Cardiac muscle cell (in vitro differentiated cells and primary cell): Measurements from ENCODE around the gene CSF2. TPM values are rescaled to one million over a fixed set of nuclear protein-coding genes. Genes with fewer than 3 reads are reported as not detected.

Source experiments
- DNase-seq, 2 donors: peaks; one replicate each; pipeline versions ENCODE4 v3.0.0 to v3.0.0-alpha.2; 2010 to 2017; ENCODE audit warnings: low read depth in 1 of 2, low spot score in 1 of 2
- H3K27ac ChIP-seq: fragments of 200-600 bp; sonication (generic); 2 replicates; pipeline ENCODE4 v1.5.1; 2016
- H3K27me3 ChIP-seq: fragments of 200-600 bp; sonication (generic); 2 replicates; pipeline ENCODE4 v1.6.0; 2016; ENCODE audit warnings: control low read depth
- H3K36me3 ChIP-seq: fragments of 200-600 bp; sonication (generic); 2 replicates; pipeline ENCODE4 v1.5.1; 2016; ENCODE audit warnings: control low read depth
- H3K4me1 ChIP-seq: fragments of 200-600 bp; sonication (generic); 2 replicates; pipeline ENCODE4 v1.8.1; 2017; ENCODE audit warnings: low read depth, mild to moderate bottlenecking, mixed run types
- H3K4me3 ChIP-seq: fragments of 200-600 bp; sonication (generic); 2 replicates; pipeline ENCODE4 v1.5.1; 2016; ENCODE audit warnings: mild to moderate bottlenecking
- H3K9me3 ChIP-seq: fragments of 200-600 bp; sonication (generic); 2 replicates; pipeline ENCODE4 v1.5.1; 2017; ENCODE audit warnings: low read depth, mild to moderate bottlenecking, control low read depth
- CTCF ChIP-seq: IDR thresholded peaks from 2 replicates; pipeline ENCODE4 v1.5.1; 2012; ENCODE audit warnings: low read depth, mild to moderate bottlenecking, low read length
- polyA plus RNA-seq: library from polyadenylated mRNA; unstranded; fragments of >200 nt; fragmentation: Nextera tagmentation; extraction: Ambion mirVana; gene quantifications from 2 replicates; pipeline ENCODE4 v1.2.1, GENCODE V29; 2016
- total RNA-seq: library from RNA; depleted of rRNA; stranded (reverse); fragments of >200 nt; gene quantifications from 2 replicates; pipeline ENCODE4 v1.2.3, GENCODE V29; 2016

The CSF2 gene
- total and polyA plus RNA-seq, 2 experiments from 2014 or later, result not detected

GRCh38 chr5:132059043-132059695, 14.4 kb upstream of the CSF2 start:
- Histone ChIP-seq H3K27me3 (no peaks in the 10 kb centered on the region), H3K4me3 (no peak overlapping the region), H3K4me1 (no peaks in the 10 kb centered on the region), H3K9me3 (no peaks in the 10 kb centered on the region), H3K36me3 (no peaks in the 10 kb centered on the region), H3K27ac (no peak overlapping the region)
- no peak for DNase-seq
- no peak for TF ChIP-seq CTCF

GRCh38 chr5:132059696-132060500, 13.7 kb upstream of the CSF2 start:
- H3K4me1 ChIP-seq, result no peaks in the 10 kb centered on the region

GRCh38 chr5:132060501-132061161, 13.0 kb upstream of the CSF2 start, which contains the start of gene IL3:
Gene IL3, plus strand, starts transcription at chr5:132060655. Its CDS starts 52 bp downstream, at chr5:132060707.
- Histone ChIP-seq H3K4me1 (no peaks in the 10 kb centered on the region), H3K27me3 (no peaks in the 10 kb centered on the region), H3K27ac (no peak within 1 kb of the TSS), H3K9me3 (no peaks in the 10 kb centered on the region), H3K36me3 (no peaks in the 10 kb centered on the region), H3K4me3 (no peak within 1 kb of the TSS)
- no peak for DNase-seq
- TF ChIP-seq CTCF, result no peak

More at GRCh38 chr5:132059696-132060500, 13.7 kb upstream of the CSF2 start:
- DNase-seq, result no peak
- Histone ChIP-seq H3K36me3 (no peaks in the 10 kb centered on the region), H3K9me3 (no peaks in the 10 kb centered on the region), H3K27me3 (no peaks in the 10 kb centered on the region), H3K4me3 (no peak overlapping the region), H3K27ac (no peak overlapping the region)
- TF ChIP-seq CTCF, result no peak

DNA sequence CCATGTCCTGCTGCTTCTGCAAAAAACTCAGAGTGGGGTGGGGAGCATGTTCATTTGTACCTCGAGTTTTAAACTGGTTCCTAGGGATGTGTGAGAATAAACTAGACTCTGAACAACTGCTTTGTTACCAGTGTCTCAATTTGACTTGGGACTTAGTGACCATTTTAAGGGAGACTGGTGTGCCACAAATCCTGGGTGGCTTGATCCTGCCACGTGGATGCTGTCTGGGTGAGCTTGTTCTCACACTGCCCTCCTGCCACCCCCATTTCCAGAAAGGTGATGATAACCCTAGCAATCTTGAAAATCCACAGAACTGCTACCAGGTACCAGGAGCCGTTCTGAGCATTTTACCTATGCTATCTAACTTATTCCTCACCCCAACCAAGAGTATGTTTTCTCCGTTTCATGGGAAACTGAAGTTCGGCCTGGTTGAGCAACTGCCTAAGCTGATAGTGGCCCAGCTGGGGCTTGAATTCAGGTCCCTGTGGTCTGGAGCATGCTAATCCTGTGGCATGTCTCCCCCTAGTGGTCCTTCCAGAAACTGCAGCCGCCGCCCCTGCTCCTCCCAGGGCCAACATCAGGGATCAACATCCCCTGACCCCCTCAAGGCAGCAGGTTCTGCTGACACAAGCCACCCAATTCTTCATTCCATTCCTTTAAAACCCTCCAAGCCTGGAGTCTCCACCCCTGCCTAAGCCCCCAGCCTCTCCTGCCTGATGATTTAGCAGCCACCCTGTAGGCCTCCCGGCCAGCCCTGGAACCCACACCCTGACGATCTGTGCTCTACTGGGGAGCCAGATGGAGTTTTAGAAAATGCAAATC, 10.3 kb upstream of the CSF2 start:
- H3K36me3 ChIP-seq, result no peaks in the 10 kb centered on the region
- peak; percentile 97 for TF ChIP-seq CTCF
- H3K9me3 ChIP-seq, result no peaks in the 10 kb centered on the region
- no peaks in the 10 kb centered on the region for H3K4me1 ChIP-seq
- H3K27ac ChIP-seq, result no peak overlapping the region
- H3K27me3 ChIP-seq, result no peaks in the 10 kb centered on the region
- peak; percentile 68 to 90 for DNase-seq
- no peak overlapping the region for H3K4me3 ChIP-seq

DNA sequence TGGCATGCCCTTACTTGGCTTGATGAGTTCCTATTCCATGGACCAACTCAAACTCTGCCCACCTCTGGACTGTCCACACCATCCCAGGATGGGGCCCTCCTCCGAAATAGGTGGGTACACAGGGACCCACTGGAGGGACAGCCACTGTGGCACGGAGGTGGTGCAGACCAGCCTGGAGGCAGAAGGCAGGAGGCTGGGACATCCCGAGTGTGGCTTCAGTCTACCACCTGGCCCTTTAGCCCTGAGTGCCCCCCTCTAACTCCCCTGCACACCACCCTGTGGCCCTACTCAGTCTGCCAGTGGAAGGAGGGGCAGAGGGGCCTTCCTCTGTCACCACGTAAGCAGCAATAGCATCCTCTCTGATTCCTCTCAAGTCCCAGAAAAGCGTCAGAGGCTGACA, 9.4 kb upstream of the CSF2 start:
- H3K9me3 ChIP-seq, result no peaks in the 10 kb centered on the region
- TF ChIP-seq CTCF, result no peak
- DNase-seq, result no peak
- H3K4me3 ChIP-seq, result no peak overlapping the region
- no peaks in the 10 kb centered on the region for H3K27me3 ChIP-seq
- H3K36me3 ChIP-seq, result no peaks in the 10 kb centered on the region
- no peak overlapping the region for H3K27ac ChIP-seq
- no peaks in the 10 kb centered on the region for H3K4me1 ChIP-seq
